NT2/D1 (cell line): ENCODE results near the gene BTBD7.

Source experiments
- SUZ12 ChIP-seq: IDR thresholded peaks from 2 replicates; pipeline ENCODE4 v1.6.1; 2011; ENCODE audit not compliant: insufficient read length, insufficient read depth; ENCODE audit errors: extremely low read depth
- YY1 ChIP-seq: IDR thresholded peaks from 2 replicates; pipeline ENCODE4 v1.6.1; 2011; ENCODE audit not compliant: insufficient read length, insufficient read depth
- ZNF274 ChIP-seq: IDR thresholded peaks from 2 replicates; pipeline ENCODE4 v1.6.1; 2011; ENCODE audit warnings: mild to moderate bottlenecking, low read depth, low read length

DNA sequence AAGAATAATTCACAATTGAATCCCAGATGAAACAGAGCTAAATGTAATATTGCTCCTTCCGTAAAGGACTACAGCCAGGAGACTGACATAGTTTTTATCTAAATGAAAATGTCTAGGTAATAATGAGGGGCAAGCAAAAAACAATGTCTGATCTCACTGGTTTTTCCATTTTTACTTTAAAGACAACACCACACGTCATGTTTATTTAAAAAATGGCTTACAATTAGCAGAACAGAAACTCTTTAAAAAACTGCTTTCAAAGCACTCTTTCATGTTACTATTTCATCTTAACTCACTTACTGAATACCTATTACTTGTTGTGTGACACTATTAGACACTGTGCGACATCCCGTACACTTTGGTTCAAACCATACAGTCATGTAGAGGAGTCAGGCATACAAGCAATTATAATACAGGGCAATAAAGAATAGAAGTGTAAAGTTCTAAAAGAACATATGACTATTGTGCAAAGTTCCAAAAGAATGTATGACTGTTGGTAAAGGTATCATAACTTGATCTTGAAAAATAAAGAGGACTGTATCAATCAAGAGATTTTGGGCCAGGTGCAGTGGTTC is 9.1 kb downstream of the BTBD7 start:
- no peak for TF ChIP-seq ZNF274
- no peak for TF ChIP-seq YY1
- no peak for TF ChIP-seq SUZ12
